ENCODE data around the gene WDR18.

DNA sequence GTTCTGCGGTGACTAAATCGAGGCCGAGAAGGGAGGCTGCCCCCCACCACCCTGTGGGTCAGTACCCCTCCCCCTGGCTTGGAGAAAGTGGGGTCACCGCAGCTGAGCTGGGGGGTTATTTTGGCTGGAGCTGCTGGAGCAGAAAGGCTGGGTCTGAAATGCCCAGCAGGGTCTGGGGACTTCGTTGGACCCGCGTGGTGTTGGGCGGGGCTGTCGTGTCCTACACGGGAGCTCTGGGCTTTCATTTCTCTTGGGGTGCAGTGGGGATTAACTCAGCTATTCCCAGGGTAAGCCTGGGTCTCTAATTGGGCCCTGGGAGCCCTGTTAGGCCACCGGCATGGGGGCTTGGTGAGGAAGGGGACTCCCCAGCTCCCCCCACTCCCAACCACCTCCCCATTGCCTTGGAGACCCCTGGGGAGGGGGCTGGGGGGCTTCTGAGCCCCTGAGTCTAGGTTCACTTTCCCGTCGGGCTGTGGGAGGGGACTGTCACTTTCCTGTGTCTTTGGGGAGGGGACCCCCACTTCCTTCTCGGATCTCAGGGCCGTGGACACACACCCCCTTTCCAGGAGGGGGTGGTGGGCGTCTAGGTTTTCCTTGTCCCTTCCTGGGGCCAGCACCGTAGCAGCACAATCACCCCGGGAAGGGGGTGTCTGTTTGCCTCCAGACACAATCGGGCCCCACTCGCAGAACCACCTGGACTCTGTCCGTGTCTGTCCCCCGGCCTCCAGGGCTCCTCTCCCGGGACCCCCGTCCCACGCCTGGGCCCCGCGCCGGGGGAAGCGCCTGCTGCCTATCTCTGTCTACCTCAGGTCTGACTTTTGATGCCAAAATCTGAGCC, 10.2 kb upstream of the WDR18 start:
- TF ChIP-seq EZH2 (IDR thresholded peaks at IDR 0.05; ENCODE audit: low read length, missing control alignments), result no peak
- no peak for TF ChIP-seq CTCF (conservative IDR thresholded peaks at IDR 0.05 in 1 of 2, IDR thresholded peaks at IDR 0.05 in 1 of 2; ENCODE audit: low read depth in 1 of 2, low read length in 2 of 2)

All from fibroblast of lung (primary cell).